Chondrocyte (in vitro differentiated cells): Measurements from ENCODE around the gene EIF4A3. TPM values are rescaled to one million over a fixed set of nuclear protein-coding genes. Genes with fewer than 3 reads are reported as not detected.

Experiments used
- DNase-seq: peaks from one replicate; pipeline ENCODE4 v3.0.0; 2021; ENCODE audit warnings: mixed read lengths, low spot score
- H3K27ac Mint-ChIP-seq: one replicate; pipeline ENCODE4 v1.8.0; 2021; ENCODE audit warnings: mild to moderate bottlenecking, moderate library complexity, mixed read lengths; ENCODE audit not compliant: unreplicated experiment
- H3K27me3 Mint-ChIP-seq: 2 replicates; pipeline ENCODE4 v1.8.0; 2021; ENCODE audit warnings: low read depth, mixed read lengths
- H3K36me3 Mint-ChIP-seq: 2 replicates; pipeline ENCODE4 v1.8.0; 2021; ENCODE audit warnings: low read depth, mixed read lengths
- H3K4me1 Mint-ChIP-seq: 2 replicates; pipeline ENCODE4 v1.8.0; 2021; ENCODE audit warnings: low read depth, mild to moderate bottlenecking, mixed read lengths
- H3K4me3 Mint-ChIP-seq: one replicate; pipeline ENCODE4 v1.8.0; 2021; ENCODE audit warnings: mild to moderate bottlenecking, moderate library complexity, mixed read lengths; ENCODE audit not compliant: unreplicated experiment
- H3K9me3 Mint-ChIP-seq: 2 replicates; pipeline ENCODE4 v1.8.0; 2021; ENCODE audit warnings: low read depth, mixed read lengths
- CTCF ChIP-seq: fragments of 200-600 bp; sonication (generic); IDR thresholded peaks from 2 replicates; pipeline ENCODE4 v1.5.0; 2021; ENCODE audit warnings: antibody characterized with exemption, mild to moderate bottlenecking, moderate library complexity
- total RNA-seq: library from RNA; stranded (reverse); gene quantifications from 3 replicates; pipeline ENCODE4 v1.2.1, GENCODE V29; 2021

The EIF4A3 gene
- total RNA-seq, 1 donor from 2014 or later: 64.0 TPM

DNA sequence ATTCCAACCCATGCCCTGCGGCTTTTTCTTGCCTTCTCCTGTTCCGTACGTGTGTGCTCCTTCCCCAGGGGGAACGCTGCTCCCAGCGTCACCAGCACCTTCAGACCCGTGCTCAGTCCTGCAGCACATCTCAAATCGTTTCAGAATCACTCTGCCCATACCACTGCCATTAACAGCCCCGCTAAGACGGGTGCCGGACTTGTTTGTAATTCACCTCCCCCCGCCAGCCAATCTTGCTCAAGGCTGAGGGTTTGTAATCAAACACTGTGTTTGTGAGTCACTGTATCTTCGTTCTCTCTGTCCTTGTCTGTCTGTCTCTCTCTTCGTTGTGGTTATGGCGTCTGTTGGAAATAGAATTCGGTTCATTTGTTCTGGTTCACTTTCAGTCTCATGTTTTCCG lies 40.2 kb upstream of the EIF4A3 start:
- no peaks in the 10 kb centered on the region for H3K36me3 Mint-ChIP-seq
- no peak for DNase-seq

GRCh38 chr17:80185968-80186367 lies 39.0 kb upstream of the EIF4A3 start:
- no peak for DNase-seq
- H3K4me3 Mint-ChIP-seq: no peak overlapping the region
- H3K4me1 Mint-ChIP-seq: no peaks in the 10 kb centered on the region
- H3K27ac Mint-ChIP-seq: no peak overlapping the region
- H3K9me3 Mint-ChIP-seq: no peaks in the 10 kb centered on the region
- TF ChIP-seq CTCF: no peak
- H3K36me3 Mint-ChIP-seq: no peaks in the 10 kb centered on the region
- H3K27me3 Mint-ChIP-seq: peaks cover 5% of the 10 kb centered on the region

More for the DNA sequence above, 40.2 kb upstream of the EIF4A3 start:
- Mint-ChIP-seq H3K27ac (no peak overlapping the region), H3K4me1 (peaks cover 7% of the 10 kb centered on the region), H3K9me3 (no peaks in the 10 kb centered on the region), H3K4me3 (no peak overlapping the region), H3K27me3 (peaks cover 3% of the 10 kb centered on the region)
- no peak for TF ChIP-seq CTCF

DNA sequence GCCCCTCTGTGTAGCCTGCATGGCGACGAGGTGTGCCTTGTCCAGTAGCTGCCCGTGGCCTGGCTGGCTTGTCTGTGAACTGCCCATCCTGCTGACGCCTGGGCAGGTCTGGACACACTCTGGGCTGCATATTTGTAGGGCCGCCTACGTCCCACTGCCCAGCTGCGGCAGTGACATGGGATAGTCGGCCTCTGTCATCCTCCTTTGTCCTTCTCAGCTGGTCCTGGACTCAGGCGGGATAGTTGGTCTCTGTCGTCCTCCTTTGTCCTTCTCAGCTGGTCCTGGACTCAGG lies 37.4 kb upstream of the EIF4A3 start:
- no peaks in the 10 kb centered on the region for H3K9me3 Mint-ChIP-seq
- no peaks in the 10 kb centered on the region for H3K36me3 Mint-ChIP-seq
- DNase-seq: no peak
- H3K27me3 Mint-ChIP-seq: peaks cover 8% of the 10 kb centered on the region
- H3K4me1 Mint-ChIP-seq: no peaks in the 10 kb centered on the region
- H3K4me3 Mint-ChIP-seq: no peak overlapping the region
- H3K27ac Mint-ChIP-seq: no peak overlapping the region
- TF ChIP-seq CTCF: no peak

- H3K4me1 Mint-ChIP-seq: no peaks in the 10 kb centered on the region
Observed at GRCh38 chr17:80183581-80184422, 36.9 kb upstream of the EIF4A3 start.

GRCh38 chr17:80182845-80183223 lies 35.9 kb upstream of the EIF4A3 start:
- H3K9me3 Mint-ChIP-seq: no peaks in the 10 kb centered on the region
- peaks cover 14% of the 10 kb centered on the region for H3K27me3 Mint-ChIP-seq
- H3K4me3 Mint-ChIP-seq: no peak overlapping the region
- H3K36me3 Mint-ChIP-seq: no peaks in the 10 kb centered on the region
- no peak for TF ChIP-seq CTCF
- no peak overlapping the region for H3K27ac Mint-ChIP-seq
- no peaks in the 10 kb centered on the region for H3K4me1 Mint-ChIP-seq
- DNase-seq: no peak

More at GRCh38 chr17:80183581-80184422, 36.9 kb upstream of the EIF4A3 start:
- Mint-ChIP-seq H3K4me3 (no peak overlapping the region), H3K36me3 (no peaks in the 10 kb centered on the region), H3K27me3 (peaks cover 12% of the 10 kb centered on the region), H3K9me3 (no peaks in the 10 kb centered on the region), H3K27ac (no peak overlapping the region)
- DNase-seq: no peak
- no peak for TF ChIP-seq CTCF
